HG03108 (cell line): ENCODE data around the gene VWA2.

Experiments used
- ATAC-seq: cut with Tn5 transposase; IDR thresholded peaks from one replicate; pipeline ENCODE4 v1.9.1; 2021; ENCODE audit warnings: moderate library complexity; ENCODE audit not compliant: unreplicated experiment

Gene VWA2

GRCh38 chr10:114293075-114293474, 54.0 kb downstream of the VWA2 start:
- no peak for ATAC-seq

DNA sequence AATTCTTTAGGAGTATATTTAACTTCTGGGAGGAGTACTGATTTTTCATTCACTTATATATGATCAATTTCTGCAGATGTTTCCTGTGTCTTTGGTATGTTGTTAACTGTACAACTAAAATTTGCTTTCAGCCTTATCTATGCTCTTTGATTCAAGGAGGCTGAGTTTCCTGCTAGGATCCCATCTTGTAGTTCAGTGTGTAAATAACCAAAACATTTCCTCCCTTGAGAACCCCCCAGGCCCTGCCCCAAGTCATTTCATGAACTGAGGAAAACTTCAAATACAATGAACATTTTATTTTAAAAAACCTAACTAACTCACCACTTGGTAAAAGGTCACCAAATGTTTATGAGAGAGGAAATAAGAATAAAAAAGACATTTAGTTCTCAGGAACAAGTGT, 55.5 kb downstream of the VWA2 start:
- no peak for ATAC-seq

- ATAC-seq, result no peak
Measured at GRCh38 chr10:114295393-114295792, 56.3 kb downstream of the VWA2 start.

- no peak for ATAC-seq
Measured at GRCh38 chr10:114297136-114297705, 58.2 kb downstream of the VWA2 start.

GRCh38 chr10:114300036-114300645, 61.1 kb downstream of the VWA2 start:
- ATAC-seq, result no peak

DNA sequence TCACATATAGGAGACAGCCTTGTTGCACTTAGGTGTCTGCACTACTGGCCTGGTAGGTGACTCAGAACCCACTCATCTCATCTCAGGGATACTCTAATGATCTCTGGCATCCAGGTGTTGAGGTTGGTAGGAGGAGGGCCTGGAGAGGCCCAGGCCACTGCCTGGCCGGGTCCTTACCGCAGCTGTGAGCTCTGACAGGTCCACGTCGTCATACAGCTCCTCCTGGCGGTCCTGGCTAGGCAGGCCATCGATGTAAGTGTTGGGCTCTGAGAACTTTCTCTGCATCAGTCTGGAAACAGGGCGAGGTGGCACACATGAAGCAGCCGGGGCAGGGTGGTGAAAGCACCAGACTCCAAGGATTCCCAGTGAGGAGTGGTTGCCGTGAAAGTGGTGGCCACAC, 62.1 kb downstream of the VWA2 start:
- ATAC-seq, result no peak

DNA sequence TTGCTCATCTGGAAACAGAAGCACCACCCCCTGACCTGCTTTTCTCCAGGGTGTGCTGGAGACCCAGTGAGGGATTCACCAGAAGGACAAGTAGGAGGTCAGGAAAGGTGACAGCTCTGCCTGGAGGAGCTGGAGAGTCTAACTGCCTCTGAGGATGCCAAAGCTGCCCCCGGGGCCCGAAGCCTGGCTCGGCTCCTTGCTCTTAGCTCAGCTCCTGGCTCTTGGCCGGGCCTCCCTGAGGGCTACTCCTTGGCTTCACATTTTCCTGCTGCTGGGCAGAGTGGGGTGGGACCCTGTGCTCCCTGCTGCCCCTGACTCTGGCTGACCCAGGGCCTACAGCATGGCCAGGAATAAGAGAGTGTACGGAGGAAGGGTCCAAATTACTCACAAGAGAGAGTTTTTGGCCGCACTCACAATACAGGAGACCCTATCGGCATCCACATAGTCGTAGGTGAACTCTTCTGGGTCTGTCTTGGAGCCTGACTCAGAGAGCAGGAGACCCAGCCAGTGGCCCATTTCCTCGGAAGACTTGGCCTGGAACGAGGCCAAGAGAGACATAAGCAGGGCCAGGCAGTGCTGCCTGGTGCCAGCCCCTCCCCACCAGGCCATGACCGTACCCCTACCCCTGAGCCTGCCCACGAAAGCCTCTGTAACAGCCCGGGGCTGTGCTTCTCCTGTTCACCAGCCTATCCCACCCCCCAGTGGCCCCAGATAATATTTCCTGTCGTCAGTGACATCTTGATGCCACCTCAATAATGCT, 63.1 kb downstream of the VWA2 start:
- ATAC-seq, result no peak

DNA sequence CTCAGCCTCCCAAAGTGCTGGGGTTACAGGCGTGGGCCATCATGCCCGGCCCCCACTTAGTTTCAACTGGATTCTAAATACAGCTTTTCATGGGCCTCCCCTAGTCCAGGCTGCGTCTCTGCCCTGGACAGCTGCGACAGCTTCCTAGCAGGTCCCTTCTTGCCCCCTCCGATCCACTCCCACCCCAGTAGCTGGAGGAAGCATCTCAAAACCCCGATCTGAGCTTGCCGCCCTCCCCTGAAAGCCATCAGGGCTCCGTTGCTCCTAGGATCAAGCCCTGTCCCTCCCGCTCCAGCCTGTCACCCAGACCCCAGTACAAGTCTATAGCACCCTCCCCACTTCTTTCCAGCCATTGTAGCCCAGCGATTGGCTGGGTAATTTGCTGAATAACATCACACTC, 64.5 kb downstream of the VWA2 start:
- ATAC-seq, result no peak

DNA sequence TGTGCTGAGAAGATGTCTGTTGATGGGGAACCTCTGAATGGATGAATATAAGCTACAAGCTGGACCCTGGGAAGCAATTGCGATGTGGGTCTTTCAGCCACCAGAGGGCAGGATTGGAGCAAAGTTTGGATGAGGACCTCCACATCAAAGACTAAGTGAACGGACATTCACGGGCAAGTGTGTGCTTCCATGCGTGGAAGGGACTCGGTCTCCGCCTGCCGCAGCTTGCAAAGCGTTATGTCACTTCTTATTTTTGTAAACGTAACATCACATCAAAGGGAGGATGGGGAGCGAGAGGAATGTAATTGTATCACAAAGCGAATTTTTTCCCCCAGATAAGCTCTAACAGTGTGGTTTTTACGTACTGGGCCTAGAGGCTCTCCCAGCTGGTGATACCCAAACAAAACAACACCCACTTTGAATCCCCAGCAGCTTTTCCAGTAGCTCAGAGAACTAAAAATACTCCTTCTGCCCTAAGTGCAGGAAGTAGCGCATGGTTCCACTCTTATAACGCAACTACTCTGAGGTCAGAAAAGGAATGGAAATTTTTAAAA, 65.0 kb downstream of the VWA2 start:
- ATAC-seq, result peak; percentile 83

DNA sequence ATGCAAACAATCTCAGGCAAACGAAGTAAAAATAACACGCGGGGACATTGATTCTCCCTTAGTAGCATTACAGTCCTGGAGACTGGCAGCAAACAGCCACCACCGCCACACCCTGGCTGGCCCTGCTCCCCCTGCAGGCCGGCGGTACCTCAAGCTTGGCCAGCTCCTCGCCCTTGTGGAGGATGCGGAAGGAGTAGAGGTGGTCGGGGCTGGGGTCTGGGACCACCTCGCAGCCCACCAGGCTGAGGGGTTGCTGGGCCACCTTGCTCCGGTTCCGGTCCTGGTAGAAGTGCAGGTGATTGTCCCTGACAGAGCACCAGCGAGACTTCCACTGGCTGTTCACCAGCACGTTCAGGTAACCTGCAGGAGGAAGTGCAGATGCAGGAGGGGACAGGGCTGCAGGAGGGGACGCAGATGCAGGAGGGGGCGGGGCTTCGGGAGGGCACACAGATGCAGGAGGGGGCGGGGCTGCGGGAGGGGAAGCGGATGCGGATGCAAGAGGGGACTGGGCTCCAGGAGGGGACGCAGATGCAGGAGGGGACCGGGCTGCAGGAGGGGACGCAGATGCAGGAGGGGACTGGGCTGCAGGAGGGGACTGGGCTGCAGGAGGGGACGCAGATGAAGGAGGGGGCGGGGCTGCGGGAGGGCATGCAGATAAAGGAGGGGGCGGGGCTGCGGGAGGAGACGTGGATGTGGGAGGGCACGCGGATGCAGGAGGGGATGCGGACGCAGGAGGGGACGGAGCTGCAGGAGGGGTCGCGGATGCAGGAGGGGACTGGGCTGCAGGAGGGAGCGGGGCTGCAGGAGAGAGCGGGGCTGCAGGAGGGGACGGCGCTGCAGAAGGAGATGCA, 65.7 kb downstream of the VWA2 start:
- peak; percentile 61 for ATAC-seq

GRCh38 chr10:114305521-114305925, 66.5 kb downstream of the VWA2 start:
- ATAC-seq, result no peak

DNA sequence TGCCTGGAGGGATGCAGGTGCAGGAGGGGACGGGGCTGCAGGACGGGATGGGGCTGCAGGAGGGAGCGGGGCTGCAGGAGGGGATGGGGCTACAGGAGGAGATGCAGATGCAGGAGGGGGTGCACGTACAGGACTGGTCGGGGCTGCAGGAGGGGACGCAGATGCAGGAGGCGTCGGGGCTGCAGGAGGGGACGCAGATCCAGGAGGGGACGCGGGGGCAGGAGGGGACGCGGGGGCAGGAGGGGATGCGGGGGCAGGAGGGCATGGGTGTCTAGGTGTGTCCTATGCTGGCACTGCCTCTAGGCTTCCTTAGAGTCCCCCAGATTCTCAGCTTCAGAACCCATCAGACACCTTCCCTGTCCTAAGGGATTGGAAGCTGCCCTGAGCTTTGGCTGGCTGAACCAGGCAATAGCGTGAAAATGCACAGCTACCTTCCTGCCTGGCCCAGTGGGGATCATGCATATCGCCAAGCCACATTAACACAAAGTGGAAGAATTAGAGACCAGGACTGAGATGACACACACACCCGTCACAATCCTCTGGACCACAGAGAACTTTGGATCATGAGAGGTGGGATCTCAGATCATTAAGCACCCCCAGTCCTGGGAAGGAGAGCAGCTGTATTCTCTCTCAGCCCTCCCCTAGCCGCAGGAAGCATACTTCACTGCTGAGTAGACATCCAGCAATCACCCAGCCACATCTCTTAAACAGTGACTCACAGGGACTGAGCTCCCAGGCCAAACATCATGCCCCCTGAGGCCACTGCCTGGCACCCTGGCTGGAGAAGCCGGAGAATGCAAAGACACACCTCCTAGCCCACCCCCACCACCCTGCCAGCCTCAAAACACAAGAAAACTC, 67.3 kb downstream of the VWA2 start:
- ATAC-seq, result no peak

DNA sequence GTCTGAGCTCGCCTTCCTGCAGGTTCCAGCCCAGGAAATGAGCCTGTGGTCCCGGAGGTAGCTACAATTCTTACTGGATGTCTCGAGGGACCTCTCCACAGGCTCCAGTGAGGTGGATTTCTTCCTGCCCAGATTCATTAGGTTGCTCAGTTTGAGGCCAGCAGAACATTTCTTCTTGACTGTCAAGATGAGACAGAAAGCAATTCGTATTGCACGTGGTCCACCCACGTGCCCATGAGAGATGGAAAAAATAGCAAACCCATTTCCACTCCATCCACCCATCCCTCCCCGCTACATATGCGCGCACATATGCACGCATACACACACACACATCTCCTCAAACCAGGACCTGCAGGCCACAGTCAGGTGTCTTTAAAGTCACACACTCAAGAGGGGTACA, 68.7 kb downstream of the VWA2 start:
- ATAC-seq, result no peak

- no peak for ATAC-seq
Measured at GRCh38 chr10:114308531-114309363, 69.7 kb downstream of the VWA2 start.

- no peak for ATAC-seq
Measured at GRCh38 chr10:114309364-114309651, 70.3 kb downstream of the VWA2 start.

DNA sequence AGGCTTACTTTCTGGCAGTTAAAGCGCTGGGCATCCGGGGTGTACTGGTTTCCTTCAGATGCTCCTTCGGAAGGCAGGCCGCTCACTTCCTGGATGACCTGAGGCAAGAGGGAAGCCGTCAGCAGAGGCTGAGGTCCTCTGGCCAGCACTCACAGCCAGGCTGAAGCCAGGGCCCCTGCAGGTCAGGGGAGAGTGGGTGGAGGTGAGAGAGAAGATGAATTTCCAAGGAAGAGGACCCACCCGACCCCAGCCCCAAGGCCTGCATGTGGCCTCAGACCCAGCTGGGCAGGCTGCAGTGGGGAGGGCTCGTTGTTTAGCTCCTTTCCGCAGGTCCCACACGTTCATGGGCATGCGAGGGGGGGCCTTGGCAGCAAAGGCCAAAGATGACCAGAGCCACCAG, 71.3 kb downstream of the VWA2 start:
- ATAC-seq, result no peak

- ATAC-seq, result no peak
Measured at GRCh38 chr10:114311023-114311422, 72.0 kb downstream of the VWA2 start.

DNA sequence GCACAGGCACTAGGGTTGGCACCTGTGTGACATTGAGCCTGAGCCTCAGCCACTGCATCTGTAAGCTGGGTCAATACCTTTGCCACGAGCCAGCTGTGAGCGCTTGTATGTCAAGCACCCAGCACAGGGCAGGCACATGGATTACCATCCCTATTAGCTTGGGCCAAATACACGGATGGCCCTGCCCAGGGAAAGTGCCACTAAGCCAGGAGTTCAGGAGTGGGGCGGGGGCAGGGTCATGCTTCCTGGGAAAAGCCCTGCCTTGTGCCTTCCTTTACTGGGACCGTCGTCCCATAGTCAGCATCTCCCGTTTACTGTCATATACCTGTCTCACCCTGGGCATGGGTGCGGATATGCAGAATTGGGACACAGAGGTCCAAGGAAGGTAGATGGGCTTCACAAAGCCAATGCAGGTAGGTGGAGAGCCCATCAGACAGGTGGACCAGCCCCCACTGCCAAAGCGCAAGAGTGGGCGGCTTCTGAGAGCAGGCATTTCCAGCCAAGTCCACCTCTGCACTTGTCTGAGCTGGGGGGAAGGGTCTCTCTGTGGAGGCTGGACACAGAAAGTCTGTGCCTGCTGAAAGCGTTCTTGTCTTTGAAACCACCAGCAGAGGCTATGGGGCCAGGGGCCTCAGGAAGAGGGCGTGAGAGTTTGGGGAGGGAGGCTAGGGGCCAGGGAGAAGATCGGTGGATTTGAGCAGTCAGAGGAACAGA, 72.6 kb downstream of the VWA2 start:
- ATAC-seq, result no peak

- ATAC-seq, result no peak
Measured at GRCh38 chr10:114313139-114313538, 74.1 kb downstream of the VWA2 start.
